CD4-positive, alpha-beta T cell treated with Interferon alpha-2 for 1 hour (primary cell): ENCODE data around the gene CSPG4.
A peak's percentile ranks its signal among the peaks of the same experiment; 100 is the strongest.
"Not testable (repeated sequence)": the region's sequence is repeated elsewhere in the genome, so short reads cannot be mapped to it uniquely, and the experiment has no call there.

Source experiments
- DNase-seq, 2 donors: peaks; one replicate each; pipeline ENCODE4 v3.0.0-alpha.2; 2020 to 2022

Gene CSPG4, protein sequence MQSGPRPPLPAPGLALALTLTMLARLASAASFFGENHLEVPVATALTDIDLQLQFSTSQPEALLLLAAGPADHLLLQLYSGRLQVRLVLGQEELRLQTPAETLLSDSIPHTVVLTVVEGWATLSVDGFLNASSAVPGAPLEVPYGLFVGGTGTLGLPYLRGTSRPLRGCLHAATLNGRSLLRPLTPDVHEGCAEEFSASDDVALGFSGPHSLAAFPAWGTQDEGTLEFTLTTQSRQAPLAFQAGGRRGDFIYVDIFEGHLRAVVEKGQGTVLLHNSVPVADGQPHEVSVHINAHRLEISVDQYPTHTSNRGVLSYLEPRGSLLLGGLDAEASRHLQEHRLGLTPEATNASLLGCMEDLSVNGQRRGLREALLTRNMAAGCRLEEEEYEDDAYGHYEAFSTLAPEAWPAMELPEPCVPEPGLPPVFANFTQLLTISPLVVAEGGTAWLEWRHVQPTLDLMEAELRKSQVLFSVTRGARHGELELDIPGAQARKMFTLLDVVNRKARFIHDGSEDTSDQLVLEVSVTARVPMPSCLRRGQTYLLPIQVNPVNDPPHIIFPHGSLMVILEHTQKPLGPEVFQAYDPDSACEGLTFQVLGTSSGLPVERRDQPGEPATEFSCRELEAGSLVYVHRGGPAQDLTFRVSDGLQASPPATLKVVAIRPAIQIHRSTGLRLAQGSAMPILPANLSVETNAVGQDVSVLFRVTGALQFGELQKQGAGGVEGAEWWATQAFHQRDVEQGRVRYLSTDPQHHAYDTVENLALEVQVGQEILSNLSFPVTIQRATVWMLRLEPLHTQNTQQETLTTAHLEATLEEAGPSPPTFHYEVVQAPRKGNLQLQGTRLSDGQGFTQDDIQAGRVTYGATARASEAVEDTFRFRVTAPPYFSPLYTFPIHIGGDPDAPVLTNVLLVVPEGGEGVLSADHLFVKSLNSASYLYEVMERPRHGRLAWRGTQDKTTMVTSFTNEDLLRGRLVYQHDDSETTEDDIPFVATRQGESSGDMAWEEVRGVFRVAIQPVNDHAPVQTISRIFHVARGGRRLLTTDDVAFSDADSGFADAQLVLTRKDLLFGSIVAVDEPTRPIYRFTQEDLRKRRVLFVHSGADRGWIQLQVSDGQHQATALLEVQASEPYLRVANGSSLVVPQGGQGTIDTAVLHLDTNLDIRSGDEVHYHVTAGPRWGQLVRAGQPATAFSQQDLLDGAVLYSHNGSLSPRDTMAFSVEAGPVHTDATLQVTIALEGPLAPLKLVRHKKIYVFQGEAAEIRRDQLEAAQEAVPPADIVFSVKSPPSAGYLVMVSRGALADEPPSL (N-terminal part only)

GRCh38 chr15:75712668-75713337 is at the start of gene CSPG4:
Gene CSPG4 (minus strand): TSS chr15:75712848. CDS start chr15:75712755, 93 bp downstream.
- no peak for DNase-seq

GRCh38 chr15:75762357-75762718 is 49.7 kb upstream of the CSPG4 start:
- DNase-seq = not testable (repeated sequence)

- no peak for DNase-seq
These were observed 49.1 kb upstream of the CSPG4 start for GRCh38 chr15:75761446-75762356.

DNA sequence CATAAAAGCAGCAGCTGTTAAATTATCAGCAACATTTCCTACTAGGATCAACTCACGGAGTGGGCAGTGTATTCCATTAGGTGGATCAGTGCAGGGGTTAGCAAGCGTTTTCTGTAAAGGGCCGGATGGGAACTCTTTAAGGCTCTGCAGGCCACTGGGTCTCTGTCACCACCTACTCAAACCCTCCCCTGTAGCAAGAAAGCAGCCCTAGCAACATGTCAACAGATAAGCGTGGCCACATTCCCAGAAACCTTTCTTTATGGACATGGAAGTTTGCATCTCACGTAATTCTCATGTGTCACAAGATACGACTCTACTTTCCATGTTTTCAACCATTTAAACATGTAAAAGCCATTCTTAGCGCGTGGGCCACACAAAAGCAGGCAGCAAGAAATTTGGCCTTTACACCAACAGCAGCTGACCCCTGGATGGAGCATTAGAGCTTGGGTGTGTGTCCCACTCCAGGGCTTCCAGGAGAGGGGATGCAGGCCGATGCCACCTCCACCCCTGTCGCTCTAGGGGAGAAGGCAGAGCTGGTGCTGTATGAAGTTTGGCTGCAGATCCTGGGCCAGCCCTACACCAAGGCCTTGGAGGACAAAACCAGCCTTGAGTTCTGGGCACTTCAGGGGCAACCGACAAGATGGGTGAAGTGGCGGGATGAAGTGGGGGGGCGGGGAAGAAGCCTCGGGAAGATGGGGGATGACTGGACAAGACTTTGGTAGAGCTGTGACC is 48.2 kb upstream of the CSPG4 start:
- DNase-seq = no peak

GRCh38 chr15:75760131-75760520 is 47.5 kb upstream of the CSPG4 start:
- not testable (repeated sequence) for DNase-seq

DNA sequence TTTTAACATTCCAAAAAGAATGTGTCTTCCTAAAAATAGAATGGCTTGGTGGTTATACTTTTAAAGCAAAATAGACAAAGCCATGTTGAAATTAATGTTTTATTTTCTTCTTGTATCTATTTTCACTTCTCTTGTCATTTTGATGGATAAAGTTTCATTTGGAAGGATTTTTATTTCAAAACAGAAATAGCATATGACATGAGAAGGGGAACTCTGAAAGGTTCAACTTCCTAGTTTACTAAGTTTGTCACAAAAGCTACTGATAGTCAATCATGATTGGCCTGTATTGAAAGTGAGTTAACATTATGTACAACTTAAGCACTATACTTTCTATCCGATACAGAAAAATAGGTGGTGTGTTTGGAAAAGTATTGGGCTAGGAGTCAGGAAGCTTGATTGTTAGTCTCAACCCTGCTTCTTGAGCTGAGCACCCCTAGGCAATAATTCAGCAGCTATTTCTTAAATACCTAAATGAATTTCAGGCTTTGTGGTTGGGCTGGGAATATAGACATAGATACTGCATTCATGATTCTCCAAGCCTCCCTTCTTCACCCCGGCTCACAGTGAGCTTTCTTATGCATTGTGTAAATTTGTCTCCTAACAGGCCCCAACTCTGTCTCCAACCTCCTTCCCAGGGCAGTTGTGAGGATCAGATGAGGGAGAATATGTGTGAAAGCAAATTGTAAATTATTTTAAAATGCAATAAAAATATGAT is 46.9 kb upstream of the CSPG4 start:
- no peak for DNase-seq

DNA sequence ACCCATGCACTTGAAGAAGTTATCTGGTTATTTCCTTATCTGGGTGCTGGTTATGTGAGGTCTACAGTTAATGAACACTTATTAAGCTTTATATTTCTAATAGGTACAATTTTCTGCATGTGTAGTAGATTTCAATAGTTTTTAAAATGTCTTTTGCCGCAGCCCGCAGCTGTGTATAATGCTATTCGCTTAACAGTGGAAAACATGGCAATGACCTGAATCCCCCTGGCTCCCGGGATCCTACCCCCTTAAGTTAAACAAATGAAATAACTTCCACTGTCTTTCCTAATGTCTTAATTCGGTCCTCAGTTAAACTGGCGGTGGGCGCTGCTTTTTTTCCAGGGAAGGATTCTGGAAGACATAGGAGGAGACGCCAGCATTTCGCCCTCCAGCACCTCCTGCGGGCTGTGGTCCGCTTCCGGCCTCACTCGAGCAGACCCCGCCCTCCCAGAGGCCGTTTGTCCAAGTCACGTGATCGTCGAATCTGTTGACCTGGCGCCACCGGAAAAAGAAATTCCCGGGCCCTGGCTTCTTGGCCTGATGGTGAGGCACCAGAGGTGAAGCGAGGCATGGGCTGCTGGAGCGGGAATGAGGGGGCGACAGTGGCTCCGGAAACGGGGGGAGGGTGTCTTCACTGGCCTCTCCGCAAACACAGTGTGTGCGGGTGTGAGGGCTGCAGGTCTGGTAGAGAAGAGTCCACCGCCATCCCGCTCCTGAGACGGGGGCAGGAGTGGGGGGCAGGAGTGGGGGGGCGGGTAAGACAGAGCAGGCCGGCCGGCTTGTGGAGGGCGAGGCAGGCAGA is 45.6 kb upstream of the CSPG4 start:
- peak; percentile 46 to 54 for DNase-seq

DNA sequence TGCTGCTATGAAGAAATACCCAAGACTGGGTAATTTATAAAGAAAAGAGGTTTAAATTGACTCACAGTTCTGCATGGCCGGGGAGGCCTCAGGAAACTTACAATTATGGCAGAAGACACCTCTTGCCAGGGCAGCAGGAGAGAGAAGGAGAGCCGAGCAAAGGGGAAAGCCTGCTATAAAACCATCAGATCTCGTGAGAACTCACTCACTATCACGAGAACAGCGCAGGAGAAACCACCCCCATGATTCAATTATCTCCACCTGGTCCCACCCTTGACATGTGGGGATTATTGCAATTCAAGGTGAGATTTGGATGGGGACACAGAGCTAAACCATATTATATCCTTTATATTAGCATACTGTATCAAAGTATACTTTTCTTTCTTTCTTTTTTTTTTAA is 42.2 kb upstream of the CSPG4 start:
- not testable (repeated sequence) for DNase-seq

GRCh38 chr15:75753145-75753544 is 40.5 kb upstream of the CSPG4 start:
- DNase-seq = no peak

GRCh38 chr15:75751891-75752290 is 39.2 kb upstream of the CSPG4 start:
- no peak for DNase-seq

GRCh38 chr15:75751116-75751875 is 38.6 kb upstream of the CSPG4 start:
- DNase-seq = no peak

DNA sequence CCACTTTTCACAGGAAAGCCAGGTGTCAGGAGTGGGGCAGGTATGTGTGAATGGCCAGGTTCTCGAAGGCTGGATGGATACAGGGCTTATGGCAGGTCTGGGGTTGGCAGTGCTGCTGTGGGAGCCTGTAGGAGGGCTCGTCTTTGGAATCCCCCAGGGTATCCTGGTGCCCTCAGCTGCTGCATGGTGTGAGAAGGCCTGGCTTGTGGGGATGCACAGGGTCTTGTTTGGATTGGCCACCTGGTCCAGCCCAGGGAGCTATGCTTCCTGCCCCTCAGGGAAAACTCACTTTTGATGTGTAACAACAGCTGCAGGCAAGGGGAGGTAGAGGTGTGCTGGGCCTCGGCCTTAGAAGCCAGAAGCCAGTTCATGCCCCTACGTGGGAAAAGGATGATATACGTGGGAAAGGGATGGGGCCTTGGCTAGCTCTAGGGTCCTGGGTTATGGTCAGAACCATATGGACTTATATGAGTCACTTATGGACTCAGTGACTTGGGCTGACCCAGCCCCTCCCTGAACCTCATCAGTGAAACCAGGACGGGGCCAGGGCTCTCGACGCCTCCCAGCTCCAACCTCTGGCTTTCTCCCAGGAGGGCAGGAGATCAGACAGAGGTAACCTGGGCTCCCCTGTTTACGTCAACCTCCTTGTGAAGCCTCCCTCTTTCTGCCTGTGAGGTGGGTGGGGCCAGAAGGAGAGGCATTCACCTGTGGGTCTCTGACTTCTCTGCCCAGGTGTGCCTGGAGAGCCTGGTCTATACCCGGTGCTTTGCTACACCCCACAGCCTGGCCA is 37.8 kb upstream of the CSPG4 start:
- no peak for DNase-seq

DNA sequence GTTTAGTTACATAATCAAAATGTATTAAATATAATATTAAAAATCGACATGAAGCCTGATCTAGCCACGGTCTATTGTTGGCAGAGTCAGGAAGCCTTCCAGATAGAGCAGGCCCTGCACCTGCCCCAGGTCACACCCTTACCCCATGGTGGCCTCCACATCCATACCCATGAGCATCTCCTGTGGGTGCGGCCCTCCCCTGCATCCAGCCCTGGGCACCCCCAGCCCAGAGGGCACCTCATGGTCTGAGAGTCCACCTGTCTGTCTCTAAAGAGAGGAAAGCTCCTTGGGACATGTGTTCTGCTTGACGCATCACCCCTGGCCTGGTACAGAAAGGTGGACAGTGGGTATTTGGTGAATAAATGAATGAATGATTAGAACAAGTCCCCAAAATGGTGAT is 37.2 kb upstream of the CSPG4 start:
- no peak for DNase-seq

DNA sequence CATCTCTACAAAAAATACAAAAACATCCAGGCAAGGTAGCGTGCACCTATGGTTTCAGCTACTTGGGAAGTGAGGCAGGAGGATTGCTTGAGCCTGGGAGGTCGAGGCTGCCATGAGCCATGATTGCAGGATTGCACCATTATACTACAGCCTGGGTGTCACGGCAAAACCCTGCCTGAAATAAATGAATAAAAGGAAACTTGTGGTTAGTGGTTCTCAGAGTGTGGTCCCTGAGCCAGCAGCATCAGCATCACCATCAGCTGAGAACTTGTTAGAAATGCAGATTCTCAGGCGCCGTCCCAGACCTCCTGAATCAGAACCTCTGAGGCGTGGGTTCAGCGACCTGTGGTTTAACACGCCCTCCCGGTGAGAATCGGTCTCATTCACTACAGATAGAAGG is 36.2 kb upstream of the CSPG4 start:
- DNase-seq = peak in 1 of 2 donors; percentile 54

GRCh38 chr15:75747121-75747520 is 34.5 kb upstream of the CSPG4 start:
- not testable (repeated sequence) for DNase-seq

DNA sequence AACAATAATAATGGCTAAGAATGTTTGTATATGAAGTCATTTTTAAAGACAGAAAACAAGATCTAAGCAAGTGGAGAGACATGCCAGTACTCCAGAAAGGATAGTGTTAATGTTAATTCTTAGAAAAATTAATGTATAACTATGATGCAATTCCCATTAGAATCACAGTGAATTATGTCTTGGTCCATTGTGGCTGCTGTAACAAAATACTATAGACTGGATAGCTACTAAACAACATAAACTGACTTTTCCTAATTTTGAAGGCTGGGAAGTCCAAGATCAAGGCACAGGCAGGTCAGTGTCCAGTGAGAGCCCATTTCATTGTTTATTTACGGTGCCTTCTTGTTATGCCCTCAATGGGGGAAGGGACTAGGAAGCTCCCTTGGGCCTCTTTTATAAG is 32.7 kb upstream of the CSPG4 start:
- DNase-seq = no peak

DNA sequence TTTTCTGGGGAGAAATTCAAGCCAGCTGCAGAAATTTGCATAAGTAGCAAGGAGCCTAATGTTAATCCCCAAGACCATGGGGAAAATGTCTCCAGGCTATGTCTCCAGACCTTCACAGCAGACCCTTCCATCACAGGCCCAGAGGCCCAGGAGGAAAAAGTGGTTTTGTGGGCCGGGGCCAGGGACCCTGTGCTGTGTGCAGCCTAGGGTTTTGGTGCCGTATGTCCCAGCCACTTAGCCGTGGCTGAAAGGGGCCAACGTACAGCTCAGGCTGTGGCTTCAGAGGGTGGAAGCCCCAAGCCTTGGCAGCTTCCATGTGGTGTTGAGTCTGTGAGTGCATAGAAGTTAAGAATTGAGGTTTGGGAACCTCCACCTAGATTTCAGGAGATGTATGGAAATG is 29.7 kb upstream of the CSPG4 start:
- DNase-seq = not testable (repeated sequence)
